HepG2 (cell line): ENCODE measurements around the gene ARIH2. TPM values are rescaled to one million over a fixed set of nuclear protein-coding genes. Genes with fewer than 3 reads are reported as not detected.

ENCODE experiments used
- AHR ChIP-seq: IDR thresholded peaks from 2 replicates; pipeline ENCODE4 v1.6.1; 2018; ENCODE audit warnings: missing genetic modification reagents, missing compliant biosample characterization
- DDIT3 ChIP-seq: sonication (generic); formaldehyde crosslinking; IDR thresholded peaks from 2 replicates; pipeline ENCODE4 v1.4.0; 2020; ENCODE audit warnings: mild to moderate bottlenecking, missing genetic modification reagents
- EED ChIP-seq: sonication (generic); formaldehyde crosslinking; IDR thresholded peaks from 2 replicates; pipeline ENCODE4 v1.5.0; 2020; ENCODE audit warnings: mild to moderate bottlenecking, missing genetic modification reagents
- FOSL2 ChIP-seq: sonication (generic); formaldehyde crosslinking; IDR thresholded peaks from 2 replicates; pipeline ENCODE4 v1.4.0; 2020; ENCODE audit warnings: missing genetic modification reagents
- MAX ChIP-seq: IDR thresholded peaks from 2 replicates; pipeline ENCODE4 v1.6.1; 2012; ENCODE audit warnings: inconsistent platforms
- MIXL1 ChIP-seq: IDR thresholded peaks from 2 replicates; pipeline ENCODE4 v1.6.1; 2016
- NFIB ChIP-seq: sonication (generic); formaldehyde crosslinking; IDR thresholded peaks from 2 replicates; pipeline ENCODE4 v1.9.0; 2021; ENCODE audit warnings: missing genetic modification reagents, mild to moderate bottlenecking, borderline replicate concordance
- PAWR ChIP-seq: sonication (generic); formaldehyde crosslinking; IDR thresholded peaks from 2 replicates; pipeline ENCODE4 v1.4.0; 2020; ENCODE audit warnings: missing genetic modification reagents, mild to moderate bottlenecking, borderline replicate concordance
- RFX5 ChIP-seq: IDR thresholded peaks from 2 replicates; pipeline ENCODE4 v1.6.1; 2011; ENCODE audit warnings: low read depth, low read length, improper control_type of control experiment
- SMAD9 ChIP-seq: sonication (generic); formaldehyde crosslinking; IDR thresholded peaks from 2 replicates; pipeline ENCODE4 v1.5.1; 2020; ENCODE audit warnings: mild to moderate bottlenecking, missing genetic modification reagents
- SUZ12 ChIP-seq: fragments of 150-350 bp; IDR thresholded peaks from 2 replicates; pipeline ENCODE4 v1.6.1; 2014; ENCODE audit warnings: low read depth, low read length
- TBX2 ChIP-seq: sonication (generic); formaldehyde crosslinking; IDR thresholded peaks from 2 replicates; pipeline ENCODE4 v1.5.0; 2020; ENCODE audit warnings: missing genetic modification reagents, mild to moderate bottlenecking, borderline replicate concordance
- ZBTB3 ChIP-seq: sonication (generic); formaldehyde crosslinking; IDR thresholded peaks from 2 replicates; pipeline ENCODE4 v1.4.0; 2020; ENCODE audit warnings: low read depth, mild to moderate bottlenecking, moderate library complexity, missing genetic modification reagents, borderline replicate concordance
- ZNF333 ChIP-seq: sonication (generic); formaldehyde crosslinking; IDR thresholded peaks from 2 replicates; pipeline ENCODE4 v1.4.0; 2020; ENCODE audit warnings: mild to moderate bottlenecking, missing genetic modification reagents, borderline replicate concordance
- ZNF563 ChIP-seq: sonication (generic); formaldehyde crosslinking; IDR thresholded peaks from 2 replicates; pipeline ENCODE4 v1.8.0; 2022; ENCODE audit warnings: mild to moderate bottlenecking, moderate library complexity, missing genetic modification reagents
- ZNF614 ChIP-seq: IDR thresholded peaks from 2 replicates; pipeline ENCODE4 v1.6.1; 2018; ENCODE audit warnings: missing biosample characterization, missing genetic modification reagents, inconsistent platforms, borderline replicate concordance
- ZNF660 ChIP-seq: sonication (generic); formaldehyde crosslinking; IDR thresholded peaks from 2 replicates; pipeline ENCODE4 v1.5.1; 2020; ENCODE audit warnings: mild to moderate bottlenecking, low read depth, missing genetic modification reagents, borderline replicate concordance
- ZNF740 ChIP-seq: sonication (generic); formaldehyde crosslinking; IDR thresholded peaks from 2 replicates; pipeline ENCODE4 v1.4.0; 2020; ENCODE audit warnings: missing genetic modification reagents
- ZSCAN12 ChIP-seq: sonication (generic); formaldehyde crosslinking; IDR thresholded peaks from 2 replicates; pipeline ENCODE4 v1.9.0; 2021; ENCODE audit warnings: mild to moderate bottlenecking, missing genetic modification reagents
- polyA plus RNA-seq, 8 experiments: library from polyadenylated mRNA; depleted of rRNA in 3 of 8; stranded (reverse) in 7 of 8; unstranded in 1 of 8; fragments of >200 nt; fragmentation: Illumina TruSeq in 4 of 8; extraction: Trizol in 4 of 8; gene quantifications; 2 replicates each; pipeline versions ENCODE4 v1.2.1 to v1.2.3, GENCODE V29; 2011 to 2016; ENCODE audit warnings: low read depth in 4 of 8, missing spikeins in 1 of 8, mixed read lengths in 1 of 8; ENCODE audit not compliant: insufficient read depth in 1 of 8
- total RNA-seq, 5 experiments: library from RNA; depleted of rRNA; stranded (reverse); fragments of >200 nt; fragmentation: Illumina TruSeq; extraction: Trizol; gene quantifications; 2 replicates each; pipeline ENCODE4 v1.2.3, GENCODE V29; 2016; ENCODE audit warnings: low read depth in 1 of 5
- TF ChIP-seq, protein P1 (sequence below): sonication (generic); formaldehyde crosslinking; IDR thresholded peaks from 2 replicates; pipeline ENCODE4 v1.4.0; 2020; ENCODE audit warnings: mild to moderate bottlenecking, missing genetic modification reagents
- TF ChIP-seq, protein P2 (sequence below), 2 experiments: fragments of 450-650 bp in 1 of 2; sonication (generic) in 1 of 2; formaldehyde crosslinking; IDR thresholded peaks; 2 replicates each; pipeline versions ENCODE4 v1.5.0 to v1.8.0; 2020 to 2022; ENCODE audit warnings: mild to moderate bottlenecking in 1 of 2, missing genetic modification reagents in 1 of 2
- TF ChIP-seq, protein P3 (sequence below): sonication (generic); formaldehyde crosslinking; IDR thresholded peaks from 2 replicates; pipeline ENCODE4 v1.5.0; 2020; ENCODE audit warnings: mild to moderate bottlenecking, missing genetic modification reagents, moderate library complexity

The ARIH2 gene
- total and polyA plus RNA-seq, 2 of the 13 experiments (the other 11 are each of a cell fraction or from before 2014, with no cell fraction given), result 64.8 to 83.3 TPM

DNA sequence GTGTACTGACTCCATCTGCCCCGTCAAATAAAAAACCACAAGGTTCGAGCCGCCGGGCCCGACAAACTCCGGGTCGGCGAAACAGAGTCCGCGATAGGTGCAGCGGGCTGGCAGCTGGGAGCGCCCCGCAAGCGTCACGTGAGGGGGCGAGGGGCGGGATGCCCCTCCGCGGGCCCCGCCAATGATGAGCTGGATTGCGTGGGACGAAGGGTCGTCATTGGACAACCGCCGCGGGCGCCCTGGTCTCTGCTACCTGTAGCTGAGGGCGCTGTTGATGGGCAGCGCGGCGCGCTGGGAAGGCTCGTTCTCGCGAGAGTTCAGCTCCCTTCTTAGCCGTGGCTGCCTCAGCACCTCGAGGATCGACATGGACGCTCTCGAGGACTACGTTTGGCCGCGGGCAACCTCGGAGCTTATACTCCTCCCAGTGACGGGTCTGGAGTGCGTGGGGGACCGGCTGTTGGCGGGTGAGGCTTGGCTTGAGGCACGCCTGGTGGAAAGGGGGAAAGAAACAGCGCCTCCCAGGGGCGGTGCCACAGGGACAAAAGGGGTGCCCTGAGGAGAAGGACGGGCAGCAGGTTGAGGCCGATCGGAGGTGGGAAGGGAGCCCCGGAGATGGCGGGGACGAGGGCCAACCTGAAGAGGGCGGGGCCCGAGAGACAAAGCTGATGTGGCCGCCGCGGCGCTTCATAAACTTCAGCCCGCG is 88.6 kb downstream of the ARIH2 start, which contains the start of gene WDR6 (continued):
- no peak for TF ChIP-seq ZNF660
- no peak for TF ChIP-seq SMAD9 (CRISPR knock-in tag)
- TF ChIP-seq, protein P1, sequence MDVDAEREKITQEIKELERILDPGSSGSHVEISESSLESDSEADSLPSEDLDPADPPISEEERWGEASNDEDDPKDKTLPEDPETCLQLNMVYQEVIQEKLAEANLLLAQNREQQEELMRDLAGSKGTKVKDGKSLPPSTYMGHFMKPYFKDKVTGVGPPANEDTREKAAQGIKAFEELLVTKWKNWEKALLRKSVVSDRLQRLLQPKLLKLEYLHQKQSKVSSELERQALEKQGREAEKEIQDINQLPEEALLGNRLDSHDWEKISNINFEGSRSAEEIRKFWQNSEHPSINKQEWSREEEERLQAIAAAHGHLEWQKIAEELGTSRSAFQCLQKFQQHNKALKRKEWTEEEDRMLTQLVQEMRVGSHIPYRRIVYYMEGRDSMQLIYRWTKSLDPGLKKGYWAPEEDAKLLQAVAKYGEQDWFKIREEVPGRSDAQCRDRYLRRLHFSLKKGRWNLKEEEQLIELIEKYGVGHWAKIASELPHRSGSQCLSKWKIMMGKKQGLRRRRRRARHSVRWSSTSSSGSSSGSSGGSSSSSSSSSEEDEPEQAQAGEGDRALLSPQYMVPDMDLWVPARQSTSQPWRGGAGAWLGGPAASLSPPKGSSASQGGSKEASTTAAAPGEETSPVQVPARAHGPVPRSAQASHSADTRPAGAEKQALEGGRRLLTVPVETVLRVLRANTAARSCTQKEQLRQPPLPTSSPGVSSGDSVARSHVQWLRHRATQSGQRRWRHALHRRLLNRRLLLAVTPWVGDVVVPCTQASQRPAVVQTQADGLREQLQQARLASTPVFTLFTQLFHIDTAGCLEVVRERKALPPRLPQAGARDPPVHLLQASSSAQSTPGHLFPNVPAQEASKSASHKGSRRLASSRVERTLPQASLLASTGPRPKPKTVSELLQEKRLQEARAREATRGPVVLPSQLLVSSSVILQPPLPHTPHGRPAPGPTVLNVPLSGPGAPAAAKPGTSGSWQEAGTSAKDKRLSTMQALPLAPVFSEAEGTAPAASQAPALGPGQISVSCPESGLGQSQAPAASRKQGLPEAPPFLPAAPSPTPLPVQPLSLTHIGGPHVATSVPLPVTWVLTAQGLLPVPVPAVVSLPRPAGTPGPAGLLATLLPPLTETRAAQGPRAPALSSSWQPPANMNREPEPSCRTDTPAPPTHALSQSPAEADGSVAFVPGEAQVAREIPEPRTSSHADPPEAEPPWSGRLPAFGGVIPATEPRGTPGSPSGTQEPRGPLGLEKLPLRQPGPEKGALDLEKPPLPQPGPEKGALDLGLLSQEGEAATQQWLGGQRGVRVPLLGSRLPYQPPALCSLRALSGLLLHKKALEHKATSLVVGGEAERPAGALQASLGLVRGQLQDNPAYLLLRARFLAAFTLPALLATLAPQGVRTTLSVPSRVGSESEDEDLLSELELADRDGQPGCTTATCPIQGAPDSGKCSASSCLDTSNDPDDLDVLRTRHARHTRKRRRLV (CRISPR knock-in tag), result peak; percentile 85; the same call in 1 of the 2 replicates
- no peak for TF ChIP-seq FOSL2
- TF ChIP-seq ZNF614 (CRISPR knock-in tag), result no peak
- TF ChIP-seq ZNF563 (CRISPR knock-in tag), result no peak; the same call in 1 of the 2 replicates
- TF ChIP-seq AHR (CRISPR knock-in tag), result no peak
- TF ChIP-seq, protein P2, sequence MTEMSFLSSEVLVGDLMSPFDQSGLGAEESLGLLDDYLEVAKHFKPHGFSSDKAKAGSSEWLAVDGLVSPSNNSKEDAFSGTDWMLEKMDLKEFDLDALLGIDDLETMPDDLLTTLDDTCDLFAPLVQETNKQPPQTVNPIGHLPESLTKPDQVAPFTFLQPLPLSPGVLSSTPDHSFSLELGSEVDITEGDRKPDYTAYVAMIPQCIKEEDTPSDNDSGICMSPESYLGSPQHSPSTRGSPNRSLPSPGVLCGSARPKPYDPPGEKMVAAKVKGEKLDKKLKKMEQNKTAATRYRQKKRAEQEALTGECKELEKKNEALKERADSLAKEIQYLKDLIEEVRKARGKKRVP (CRISPR knock-in tag; IDR thresholded peaks at IDR 0.05), result peak in 1 of 2 experiments; percentile 77; a peak in 2 of 4 replicates
- no peak for TF ChIP-seq DDIT3 (CRISPR knock-in tag)
- peak; percentile 74 for TF ChIP-seq RFX5
- TF ChIP-seq ZNF740 (CRISPR knock-in tag), result no peak; the same call in 1 of the 2 replicates
- peak; percentile 84 for TF ChIP-seq TBX2
- peak; percentile 97 for TF ChIP-seq MAX
- peak; percentile 97 for TF ChIP-seq EED (CRISPR knock-in tag)
- TF ChIP-seq NFIB (CRISPR knock-in tag), result no peak
- TF ChIP-seq, protein P3, sequence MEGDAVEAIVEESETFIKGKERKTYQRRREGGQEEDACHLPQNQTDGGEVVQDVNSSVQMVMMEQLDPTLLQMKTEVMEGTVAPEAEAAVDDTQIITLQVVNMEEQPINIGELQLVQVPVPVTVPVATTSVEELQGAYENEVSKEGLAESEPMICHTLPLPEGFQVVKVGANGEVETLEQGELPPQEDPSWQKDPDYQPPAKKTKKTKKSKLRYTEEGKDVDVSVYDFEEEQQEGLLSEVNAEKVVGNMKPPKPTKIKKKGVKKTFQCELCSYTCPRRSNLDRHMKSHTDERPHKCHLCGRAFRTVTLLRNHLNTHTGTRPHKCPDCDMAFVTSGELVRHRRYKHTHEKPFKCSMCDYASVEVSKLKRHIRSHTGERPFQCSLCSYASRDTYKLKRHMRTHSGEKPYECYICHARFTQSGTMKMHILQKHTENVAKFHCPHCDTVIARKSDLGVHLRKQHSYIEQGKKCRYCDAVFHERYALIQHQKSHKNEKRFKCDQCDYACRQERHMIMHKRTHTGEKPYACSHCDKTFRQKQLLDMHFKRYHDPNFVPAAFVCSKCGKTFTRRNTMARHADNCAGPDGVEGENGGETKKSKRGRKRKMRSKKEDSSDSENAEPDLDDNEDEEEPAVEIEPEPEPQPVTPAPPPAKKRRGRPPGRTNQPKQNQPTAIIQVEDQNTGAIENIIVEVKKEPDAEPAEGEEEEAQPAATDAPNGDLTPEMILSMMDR (CRISPR knock-in tag), result peak; percentile 76
- no peak for TF ChIP-seq SUZ12
- no peak for TF ChIP-seq ZSCAN12 (CRISPR knock-in tag)
- TF ChIP-seq ZNF333 (CRISPR knock-in tag), result no peak; the same call in 1 of the 2 replicates
- TF ChIP-seq ZBTB3 (CRISPR knock-in tag), result no peak
- no peak for TF ChIP-seq PAWR (CRISPR knock-in tag)
- TF ChIP-seq MIXL1 (CRISPR knock-in tag), result 0 out of 2 replicates have a peak, but pooled peaks have one; percentile 35
